Adrenal gland (tissue), 5 donors: ENCODE data around the gene KCNA1.

ENCODE experiments used
- POLR2A ChIP-seq, 2 donors: fragments of 450-650 bp; IDR thresholded peaks; one replicate each; pipeline ENCODE4 v1.6.1; 2017; ENCODE audit warnings: antibody characterized with exemption in 2 of 2, mild to moderate bottlenecking in 2 of 2, moderate library complexity in 1 of 2
- TF ChIP-seq, protein P1 (sequence below), 6 experiments: fragments of 450-650 bp in 4 of 6; fragments of 200-600 bp in 2 of 6; sonication (generic) in 1 of 6; IDR thresholded peaks; 1 replicate in 5 of 6; 2 replicates in 1 of 6; pipeline versions ENCODE4 v1.5.1 to v1.8.0; 2016 to 2021; ENCODE audit warnings: antibody characterized with exemption in 6 of 6, mild to moderate bottlenecking in 2 of 6, moderate library complexity in 1 of 6
- donor health status: DM: no; HTN: no; CAD: no.

DNA sequence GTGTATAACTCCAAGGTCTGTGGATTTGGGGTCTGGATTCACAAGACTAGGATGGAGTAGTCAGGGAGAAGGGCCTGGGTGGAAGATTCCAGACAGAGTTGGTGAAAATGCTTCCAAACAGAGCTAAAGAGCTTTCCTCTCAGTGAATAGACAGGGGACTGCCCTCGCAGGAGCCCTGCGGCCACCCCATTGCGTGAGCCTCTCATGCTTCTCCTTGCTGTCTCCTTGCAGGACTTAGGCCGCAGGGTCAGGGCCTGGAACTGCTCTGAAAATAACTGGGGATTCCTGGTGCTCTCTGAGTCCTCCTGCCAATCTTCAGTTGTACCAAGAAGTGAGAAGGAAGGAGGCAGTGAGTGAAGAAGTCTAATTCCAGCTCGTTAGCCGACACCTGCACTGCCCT, 49.0 kb upstream of the KCNA1 start:
- TF ChIP-seq, protein P1, sequence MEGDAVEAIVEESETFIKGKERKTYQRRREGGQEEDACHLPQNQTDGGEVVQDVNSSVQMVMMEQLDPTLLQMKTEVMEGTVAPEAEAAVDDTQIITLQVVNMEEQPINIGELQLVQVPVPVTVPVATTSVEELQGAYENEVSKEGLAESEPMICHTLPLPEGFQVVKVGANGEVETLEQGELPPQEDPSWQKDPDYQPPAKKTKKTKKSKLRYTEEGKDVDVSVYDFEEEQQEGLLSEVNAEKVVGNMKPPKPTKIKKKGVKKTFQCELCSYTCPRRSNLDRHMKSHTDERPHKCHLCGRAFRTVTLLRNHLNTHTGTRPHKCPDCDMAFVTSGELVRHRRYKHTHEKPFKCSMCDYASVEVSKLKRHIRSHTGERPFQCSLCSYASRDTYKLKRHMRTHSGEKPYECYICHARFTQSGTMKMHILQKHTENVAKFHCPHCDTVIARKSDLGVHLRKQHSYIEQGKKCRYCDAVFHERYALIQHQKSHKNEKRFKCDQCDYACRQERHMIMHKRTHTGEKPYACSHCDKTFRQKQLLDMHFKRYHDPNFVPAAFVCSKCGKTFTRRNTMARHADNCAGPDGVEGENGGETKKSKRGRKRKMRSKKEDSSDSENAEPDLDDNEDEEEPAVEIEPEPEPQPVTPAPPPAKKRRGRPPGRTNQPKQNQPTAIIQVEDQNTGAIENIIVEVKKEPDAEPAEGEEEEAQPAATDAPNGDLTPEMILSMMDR (IDR thresholded peaks at IDR 0.05) = no peak
- no peak for TF ChIP-seq POLR2A (IDR thresholded peaks at IDR 0.05)
